Measurements from ENCODE around the gene WWOX. TPM values are rescaled to one million over a fixed set of nuclear protein-coding genes. Genes with fewer than 3 reads are reported as not detected.

WWOX gene
- polyA plus RNA-seq, 1 donor (not counting 4 experiments of a cell fraction or from before 2014, with no cell fraction given), result 5.1 TPM

DNA sequence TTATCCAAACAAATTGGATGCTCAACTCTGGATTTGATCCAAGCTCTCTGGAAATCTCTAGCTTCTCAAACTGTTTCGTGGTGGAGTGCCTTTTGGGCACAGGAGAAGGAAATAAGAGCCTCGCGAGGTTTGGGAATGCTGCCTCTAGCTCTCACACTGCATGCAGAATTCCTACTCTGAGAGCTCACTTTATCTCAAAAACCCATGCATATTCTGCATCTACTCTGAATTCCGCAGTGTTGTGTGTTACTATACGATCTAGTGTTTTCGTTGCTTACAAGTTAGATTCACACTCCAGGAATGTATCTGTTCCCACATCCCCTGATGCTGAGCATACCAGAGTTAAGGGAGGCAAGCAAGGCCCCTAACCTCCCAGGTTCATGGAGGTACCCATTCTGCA lies 462.7 kb downstream of the WWOX start:
- no peak overlapping the region for H3K4me3 ChIP-seq (ENCODE audit: control insufficient read depth in 2 of 3, extremely low read depth in 1 of 3, insufficient read depth in 2 of 3, low read depth in 1 of 3, low read length in 3 of 3)
- no peaks in the 10 kb centered on the region for H3K27me3 ChIP-seq (ENCODE audit: control insufficient read depth, extremely low read depth, insufficient read depth, low read length)
- H2AFZ ChIP-seq (ENCODE audit: control insufficient read depth, low read length), result no peak overlapping the region
- peaks cover 15% of the 10 kb centered on the region for H3K4me1 ChIP-seq (ENCODE audit: control insufficient read depth, extremely low read depth, insufficient read depth, low read length)
- no peak overlapping the region for H3K4me2 ChIP-seq (ENCODE audit: control insufficient read depth, extremely low read depth, insufficient read depth, low read depth, low read length)
- no peak overlapping the region for H3K27ac ChIP-seq (ENCODE audit: control insufficient read depth, insufficient read depth, low read length)
- no peak for TF ChIP-seq EZH2 (IDR thresholded peaks at IDR 0.05; ENCODE audit: low read length)
- no peak for TF ChIP-seq CTCF (optimal IDR thresholded peaks at IDR 0.05 in 1 of 3, IDR thresholded peaks at IDR 0.05 in 1 of 3, conservative IDR thresholded peaks at IDR 0.05 in 1 of 3; ENCODE audit: extremely low read depth in 1 of 3, insufficient read depth in 2 of 3, low read length in 3 of 3)
- H3K79me2 ChIP-seq (ENCODE audit: control insufficient read depth, insufficient read depth, low read length), result no peaks in the 10 kb centered on the region
- no peak for FAIRE-seq
- dilution Hi-C loops (cut with MboI; ENCODE audit: extremely low pct_ligation_motif_present, low sequenced_read_pairs), result no loop called here
- DNase-seq (ENCODE audit: low read depth, low spot score), result no peak
- no peaks in the 10 kb centered on the region for H4K20me1 ChIP-seq (ENCODE audit: control insufficient read depth, extremely low read depth, insufficient read depth, low read length)
- H3K9me3 ChIP-seq (ENCODE audit: control insufficient read depth, low read depth, low read length), result no peaks in the 10 kb centered on the region
- H3K9ac ChIP-seq (ENCODE audit: control insufficient read depth, extremely low read depth, insufficient read depth, low read length), result no peak overlapping the region
- no peaks in the 10 kb centered on the region for H3K9me1 ChIP-seq (ENCODE audit: control insufficient read depth, extremely low read depth, insufficient read depth, low read length)
- H3K36me3 ChIP-seq (ENCODE audit: control insufficient read depth in 2 of 2, extremely low read depth in 1 of 2, insufficient read depth in 2 of 2, low read length in 2 of 2), result no peaks in the 10 kb centered on the region

DNA sequence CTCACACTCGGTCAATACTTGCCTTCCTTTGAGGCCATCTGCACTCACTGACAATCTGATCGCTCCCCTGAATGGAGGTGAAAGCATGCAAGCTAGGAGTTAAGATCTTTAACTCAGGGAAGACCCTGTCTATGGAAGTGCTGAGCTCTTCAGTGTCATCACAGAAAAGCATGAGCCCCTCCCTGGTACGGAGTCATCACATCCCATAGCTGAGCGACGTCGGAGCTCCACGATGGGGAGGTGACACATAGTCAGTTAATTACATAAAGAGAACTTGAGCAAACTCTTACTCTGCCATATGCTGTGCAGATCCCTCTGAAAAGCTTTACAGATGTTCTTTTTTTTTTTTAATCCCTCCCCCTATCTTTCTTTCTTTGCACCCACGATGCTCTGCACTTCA lies 463.2 kb downstream of the WWOX start:
- peaks cover 15% of the 10 kb centered on the region for H3K4me1 ChIP-seq (ENCODE audit: control insufficient read depth, extremely low read depth, insufficient read depth, low read length)
- no peaks in the 10 kb centered on the region for H4K20me1 ChIP-seq (ENCODE audit: control insufficient read depth, extremely low read depth, insufficient read depth, low read length)
- no peaks in the 10 kb centered on the region for H3K9me1 ChIP-seq (ENCODE audit: control insufficient read depth, extremely low read depth, insufficient read depth, low read length)
- H3K36me3 ChIP-seq (ENCODE audit: control insufficient read depth in 2 of 2, extremely low read depth in 1 of 2, insufficient read depth in 2 of 2, low read length in 2 of 2), result no peaks in the 10 kb centered on the region
- no peaks in the 10 kb centered on the region for H3K79me2 ChIP-seq (ENCODE audit: control insufficient read depth, insufficient read depth, low read length)
- H3K27ac ChIP-seq (ENCODE audit: control insufficient read depth, insufficient read depth, low read length), result no peak overlapping the region
- no peaks in the 10 kb centered on the region for H3K9me3 ChIP-seq (ENCODE audit: control insufficient read depth, low read depth, low read length)
- no peak for DNase-seq (ENCODE audit: low read depth, low spot score)
- no peak overlapping the region for H3K4me2 ChIP-seq (ENCODE audit: control insufficient read depth, extremely low read depth, insufficient read depth, low read depth, low read length)
- FAIRE-seq, result no peak
- no peak overlapping the region for H3K9ac ChIP-seq (ENCODE audit: control insufficient read depth, extremely low read depth, insufficient read depth, low read length)
- dilution Hi-C loops (cut with MboI; ENCODE audit: extremely low pct_ligation_motif_present, low sequenced_read_pairs), result no loop called here
- H3K27me3 ChIP-seq (ENCODE audit: control insufficient read depth, extremely low read depth, insufficient read depth, low read length), result no peaks in the 10 kb centered on the region
- no peak overlapping the region for H3K4me3 ChIP-seq (ENCODE audit: control insufficient read depth in 2 of 3, extremely low read depth in 1 of 3, insufficient read depth in 2 of 3, low read depth in 1 of 3, low read length in 3 of 3)
- TF ChIP-seq CTCF (optimal IDR thresholded peaks at IDR 0.05 in 1 of 3, IDR thresholded peaks at IDR 0.05 in 1 of 3, conservative IDR thresholded peaks at IDR 0.05 in 1 of 3; ENCODE audit: extremely low read depth in 1 of 3, insufficient read depth in 2 of 3, low read length in 3 of 3) (no peak), EZH2 (IDR thresholded peaks at IDR 0.05; ENCODE audit: low read length) (no peak)
- no peak overlapping the region for H2AFZ ChIP-seq (ENCODE audit: control insufficient read depth, low read length)

All from keratinocyte (primary cell).